H1 (cell line): ENCODE results near the gene STX17. TPM values are rescaled to one million over a fixed set of nuclear protein-coding genes. Genes with fewer than 3 reads are reported as not detected.

ENCODE experiments used
- CHD2 ChIP-seq: IDR thresholded peaks from 2 replicates; pipeline ENCODE4 v1.6.1; 2012; ENCODE audit warnings: low read length, improper control_type of control experiment
- CHD7 ChIP-seq: fragments of 300-600 bp; sonication (generic); IDR thresholded peaks from 2 replicates; pipeline ENCODE4 v1.7.1; 2012; ENCODE audit warnings: low read length, moderate library complexity, mild to moderate bottlenecking, inconsistent platforms; ENCODE audit not compliant: insufficient replicate concordance
- EGR1 ChIP-seq: IDR thresholded peaks from 2 replicates; pipeline ENCODE4 v1.6.1; 2011; ENCODE audit warnings: low read depth, low read length, borderline replicate concordance
- RBBP5 ChIP-seq: IDR thresholded peaks from 2 replicates; pipeline ENCODE4 v1.7.1; 2012; ENCODE audit warnings: low read depth, mild to moderate bottlenecking, inconsistent platforms, low read length, moderate library complexity, borderline replicate concordance
- SIN3A ChIP-seq, 2 experiments: IDR thresholded peaks in 1 of 2; conservative IDR thresholded peaks in 1 of 2; 2 replicates each; pipeline ENCODE4 v1.6.1; 2011 to 2012; ENCODE audit warnings: low read length in 2 of 2, improper control_type of control experiment in 1 of 2, low read depth in 1 of 2, mild to moderate bottlenecking in 1 of 2
- TEAD4 ChIP-seq: IDR thresholded peaks from 2 replicates; pipeline ENCODE4 v1.6.1; 2012; ENCODE audit warnings: low read depth, low read length, inconsistent platforms, mixed read lengths
- polyA plus RNA-seq, 7 experiments: library from polyadenylated mRNA; depleted of rRNA in 3 of 7; stranded (reverse) in 5 of 7; unstranded in 2 of 7; fragments of >200 nt in 5 of 7; fragments of 200-250 nt in 2 of 7; gene quantifications; 1 replicate in 5 of 7; 2 replicates in 1 of 7; 4 replicates in 1 of 7; pipeline versions ENCODE4 v1.2.1 to v1.2.3, GENCODE V29; 2011 to 2013; ENCODE audit warnings: missing spikeins in 2 of 7, mixed read lengths in 2 of 7
- total RNA-seq: library from RNA; stranded (reverse); fragmentation: NEBNext Ultra II Directional; extraction: Animal tissue kit (Norgen Biotek cat#: 25700); gene quantifications from 2 replicates; pipeline ENCODE4 v1.2.1, GENCODE V29; 2021

The STX17 gene
- total and polyA plus RNA-seq, 2 of the 8 experiments (the other 6 are each of a cell fraction or from before 2014, with no cell fraction given): 4.5 to 16.3 TPM

- no peak for TF ChIP-seq CHD7
- no peak for TF ChIP-seq TEAD4
- TF ChIP-seq EGR1: no peak
- no peak for TF ChIP-seq SIN3A (conservative IDR thresholded peaks at IDR 0.05 in 1 of 2, IDR thresholded peaks at IDR 0.05 in 1 of 2; ENCODE audit: low read depth in 1 of 2, low read length in 2 of 2)
- no peak for TF ChIP-seq CHD2
- no peak for TF ChIP-seq RBBP5
Measured at GRCh38 chr9:99978221-99978620, 71.8 kb downstream of the STX17 start (continued).
